SKM-1 (cell line): ENCODE data around the gene ANKFN1.

ENCODE experiments used
- DNase-seq: peaks from one replicate; lab custom pipeline; 2025; ENCODE audit not compliant: unreplicated experiment; lab: John Stamatoyannopoulos, UW

Gene ANKFN1

DNA sequence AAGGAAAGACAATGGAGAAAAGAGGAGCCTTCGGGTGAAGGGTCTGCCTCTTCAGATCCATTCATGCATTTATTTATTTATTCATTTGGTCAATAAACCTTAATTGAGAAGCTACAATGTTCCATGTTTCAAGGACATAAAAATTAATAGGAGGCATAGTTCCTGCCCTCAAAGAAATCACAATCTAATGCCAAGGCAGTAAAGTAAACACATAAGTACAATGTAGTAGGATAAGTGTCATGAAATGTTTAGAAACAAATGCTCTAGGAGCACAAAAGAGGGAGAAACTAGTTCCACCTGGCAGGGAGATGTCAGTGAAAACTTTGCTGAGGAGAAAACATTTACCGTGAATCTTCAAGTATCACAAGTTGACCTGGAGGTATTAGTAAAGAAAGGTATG, 336.7 kb downstream of the ANKFN1 start:
- DNase-seq, result no peak

DNA sequence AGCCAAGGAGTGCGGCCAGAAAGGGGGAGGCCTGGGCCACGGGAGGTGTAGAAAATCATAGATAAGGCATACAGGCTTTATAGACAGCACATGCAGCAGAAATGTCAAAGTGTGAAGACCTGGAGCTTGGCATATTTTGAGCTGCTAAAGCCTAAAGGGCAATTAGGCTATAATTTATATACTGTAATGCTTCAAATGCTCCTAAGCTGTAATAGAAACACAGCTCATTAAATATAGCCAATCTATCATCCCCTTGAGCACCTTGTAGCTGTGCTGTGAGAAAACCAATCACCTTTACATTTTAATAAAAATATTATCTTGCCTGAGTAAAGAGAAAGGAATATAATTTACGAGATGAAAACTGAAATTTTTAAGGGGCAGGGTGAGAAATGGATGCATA, 342.3 kb downstream of the ANKFN1 start:
- no peak for DNase-seq

DNA sequence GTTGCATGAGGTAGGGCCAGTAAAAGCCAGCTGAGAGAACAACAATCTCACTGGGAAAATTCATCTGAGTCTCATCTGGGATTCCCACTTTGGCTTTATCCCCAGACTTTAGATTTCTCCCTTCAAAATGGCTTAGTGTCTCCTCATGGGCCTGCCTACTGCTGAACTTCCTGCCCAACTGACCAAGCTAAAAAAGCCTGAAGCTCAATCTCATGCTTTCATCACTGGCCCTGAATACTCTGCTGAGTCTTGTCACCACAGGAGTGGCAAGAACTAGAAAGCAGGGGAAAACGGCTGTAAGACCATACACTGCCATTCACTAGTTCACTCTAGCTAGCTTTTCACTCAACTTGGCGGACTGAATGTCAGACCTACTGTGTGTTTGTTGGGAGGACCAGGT, 343.9 kb downstream of the ANKFN1 start:
- no peak for DNase-seq

DNA sequence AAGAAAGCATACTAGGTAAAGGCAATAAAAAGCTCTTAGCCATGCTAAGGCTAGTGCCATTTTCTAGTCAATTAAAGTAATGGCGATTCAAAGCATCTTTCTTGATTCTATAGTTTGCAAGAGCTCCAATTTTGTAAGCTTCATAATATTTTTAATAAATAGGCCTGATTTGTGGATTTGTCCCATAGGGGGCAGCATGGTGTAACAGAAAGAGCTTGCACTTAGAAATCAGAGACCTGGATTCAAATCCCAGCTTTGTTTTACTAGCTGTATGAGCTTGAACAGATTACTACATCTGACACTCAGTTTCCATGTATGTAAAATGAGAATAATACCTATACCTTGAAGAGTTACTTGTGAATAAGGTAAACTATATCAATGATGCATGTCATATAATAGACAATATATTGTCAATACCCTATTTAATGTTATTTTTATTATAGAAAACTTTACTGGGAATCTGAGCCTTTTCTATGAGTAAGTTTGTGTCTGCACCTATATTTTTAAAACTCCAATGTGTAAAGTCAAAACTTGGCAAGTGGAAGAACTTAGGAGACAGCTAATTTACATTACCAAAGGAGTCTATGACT, 346.6 kb downstream of the ANKFN1 start:
- DNase-seq, result peak; percentile 18

DNA sequence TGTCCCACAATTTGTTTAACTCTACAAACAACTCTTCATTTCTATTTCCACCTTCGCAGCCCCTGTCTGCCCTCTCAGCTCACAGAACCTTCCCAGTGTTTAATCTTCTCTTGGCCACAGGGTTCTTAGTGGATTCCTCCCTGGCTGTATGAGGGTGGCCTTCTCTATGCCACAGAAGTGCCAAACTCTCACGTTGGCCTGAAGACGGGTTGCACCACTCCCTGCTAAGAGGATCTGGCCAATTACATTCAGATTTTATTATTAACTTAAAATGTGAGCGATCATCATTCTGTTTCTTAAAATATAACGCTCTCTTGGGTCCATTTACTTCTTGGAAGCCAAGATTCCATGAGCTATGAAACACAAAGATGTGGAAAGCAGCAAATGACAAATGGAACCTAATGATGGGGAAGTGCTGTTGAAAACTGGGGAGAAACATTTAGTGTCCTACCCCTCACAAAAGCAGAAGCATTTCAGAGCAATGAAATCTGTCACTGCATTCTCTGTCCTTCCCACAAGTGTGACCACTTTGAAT, 348.9 kb downstream of the ANKFN1 start:
- DNase-seq, result no peak

DNA sequence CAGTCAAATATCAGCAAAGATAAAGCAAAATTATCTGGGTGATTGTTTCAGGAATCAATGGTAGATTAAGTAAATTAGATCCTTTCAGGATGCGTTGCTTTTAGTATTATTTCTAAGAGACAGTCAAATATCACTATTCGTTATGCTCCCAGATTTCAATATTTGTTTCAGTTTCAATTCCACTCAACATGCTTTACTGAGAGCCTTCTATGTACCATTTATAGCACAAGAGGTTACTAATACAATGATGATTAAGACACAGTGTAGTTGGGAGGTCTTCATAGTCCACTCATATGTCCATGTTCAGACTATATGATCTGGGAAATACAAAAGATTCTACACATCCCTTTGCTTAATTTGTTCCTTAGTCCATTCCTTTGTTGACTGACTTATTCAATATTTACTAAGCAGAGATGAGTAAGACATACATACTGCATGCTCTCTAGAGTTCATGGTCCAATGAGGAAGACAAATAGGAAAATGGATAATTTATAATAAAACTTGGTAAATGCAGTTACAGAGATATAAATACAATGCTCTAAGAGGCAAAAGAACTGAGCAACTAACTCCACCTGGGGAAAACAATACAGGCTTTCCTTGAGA, 352.0 kb downstream of the ANKFN1 start:
- no peak for DNase-seq

DNA sequence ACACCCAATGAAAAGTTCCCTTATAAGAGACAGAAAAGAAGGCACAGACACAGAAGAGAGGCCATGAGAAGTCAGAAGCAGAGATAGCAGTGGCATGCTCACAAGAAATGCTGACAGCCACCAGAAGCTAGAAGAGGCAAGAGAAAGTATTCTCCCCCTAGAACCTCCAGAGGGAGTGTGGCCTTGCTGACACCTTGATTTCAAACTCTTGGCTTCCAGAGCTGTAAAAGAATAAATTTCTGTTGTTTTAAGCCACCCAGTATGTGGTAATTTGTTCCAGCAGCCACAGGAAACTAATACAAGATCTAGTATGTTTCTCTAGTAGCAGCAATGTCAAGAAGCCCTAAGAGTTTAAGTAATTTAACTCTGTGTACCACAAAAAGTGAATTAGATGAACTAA, 353.1 kb downstream of the ANKFN1 start:
- no peak for DNase-seq

DNA sequence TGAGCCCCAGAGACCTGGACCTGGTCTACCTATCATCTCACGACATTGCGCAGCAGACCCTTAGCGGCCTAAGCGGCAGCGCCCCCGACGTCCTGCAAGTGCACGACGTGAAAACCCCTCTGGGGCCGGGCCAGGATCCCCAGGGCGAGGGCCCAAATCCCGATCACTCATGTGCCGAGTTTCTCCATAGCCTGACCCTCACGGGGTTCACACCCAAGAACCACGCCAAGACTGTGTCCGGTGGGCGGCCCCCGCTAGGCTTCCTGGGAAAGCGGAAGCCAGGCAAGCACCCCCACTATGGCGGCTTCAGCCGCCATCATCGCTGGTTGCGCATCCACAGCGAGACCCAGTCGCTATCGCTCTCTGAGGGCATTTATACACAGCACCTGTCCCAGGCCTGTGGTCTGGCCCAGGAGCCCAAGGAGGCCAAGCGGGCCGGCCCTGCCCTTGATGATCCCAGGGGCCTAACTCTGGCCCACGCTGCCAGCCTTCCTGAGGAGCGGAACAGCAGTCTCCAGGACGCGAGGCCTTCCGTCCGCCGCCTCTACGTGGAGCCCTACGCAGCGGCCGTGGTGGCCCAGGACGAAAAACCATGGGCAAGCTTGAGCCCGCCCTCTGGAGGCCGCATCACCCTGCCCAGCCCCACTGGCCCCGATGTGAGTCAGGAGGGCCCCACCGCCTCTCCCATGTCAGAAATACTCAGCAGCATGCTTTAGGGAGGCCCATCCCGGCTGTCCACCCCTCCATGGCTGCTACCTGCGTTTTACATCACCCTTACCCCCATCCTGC, 357.5 kb downstream of the ANKFN1 start:
- no peak for DNase-seq

DNA sequence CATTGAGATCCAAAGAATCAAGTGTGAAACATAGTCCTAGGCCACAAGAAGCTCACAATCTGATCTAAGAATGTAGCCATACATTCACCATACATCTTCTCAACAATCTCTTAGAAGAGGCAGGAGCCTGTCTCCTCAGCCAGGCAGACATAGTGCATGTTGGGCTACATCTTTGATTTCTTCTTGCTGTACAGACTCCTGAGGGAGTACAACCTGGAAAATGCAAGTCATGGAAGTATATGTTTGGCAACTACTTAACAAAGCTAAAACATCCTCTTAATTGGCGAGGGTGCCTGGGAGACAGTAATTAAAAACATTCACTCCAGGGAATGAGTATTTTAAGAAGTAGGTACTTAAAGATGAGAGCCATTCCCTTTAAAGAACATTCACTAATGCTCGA, 361.0 kb downstream of the ANKFN1 start:
- DNase-seq, result no peak

DNA sequence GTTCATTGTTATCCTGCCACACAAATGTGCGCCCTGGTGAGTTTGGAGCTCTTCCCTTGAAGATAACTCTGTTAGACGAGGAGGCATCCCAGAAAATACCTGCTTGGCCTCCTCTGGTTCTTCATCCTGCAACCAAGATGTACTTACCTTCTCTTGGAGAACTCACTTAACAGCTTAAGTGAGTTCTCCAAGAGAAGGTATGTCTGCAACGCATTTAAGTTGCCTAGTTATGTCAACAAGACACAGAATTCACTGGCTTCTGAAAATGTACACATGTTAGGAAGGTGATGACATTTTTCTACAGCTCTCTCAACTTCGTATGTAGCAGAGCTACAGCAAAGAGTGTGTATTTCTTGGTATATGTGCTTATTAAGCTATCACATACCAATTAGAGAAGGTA, 361.6 kb downstream of the ANKFN1 start:
- no peak for DNase-seq

DNA sequence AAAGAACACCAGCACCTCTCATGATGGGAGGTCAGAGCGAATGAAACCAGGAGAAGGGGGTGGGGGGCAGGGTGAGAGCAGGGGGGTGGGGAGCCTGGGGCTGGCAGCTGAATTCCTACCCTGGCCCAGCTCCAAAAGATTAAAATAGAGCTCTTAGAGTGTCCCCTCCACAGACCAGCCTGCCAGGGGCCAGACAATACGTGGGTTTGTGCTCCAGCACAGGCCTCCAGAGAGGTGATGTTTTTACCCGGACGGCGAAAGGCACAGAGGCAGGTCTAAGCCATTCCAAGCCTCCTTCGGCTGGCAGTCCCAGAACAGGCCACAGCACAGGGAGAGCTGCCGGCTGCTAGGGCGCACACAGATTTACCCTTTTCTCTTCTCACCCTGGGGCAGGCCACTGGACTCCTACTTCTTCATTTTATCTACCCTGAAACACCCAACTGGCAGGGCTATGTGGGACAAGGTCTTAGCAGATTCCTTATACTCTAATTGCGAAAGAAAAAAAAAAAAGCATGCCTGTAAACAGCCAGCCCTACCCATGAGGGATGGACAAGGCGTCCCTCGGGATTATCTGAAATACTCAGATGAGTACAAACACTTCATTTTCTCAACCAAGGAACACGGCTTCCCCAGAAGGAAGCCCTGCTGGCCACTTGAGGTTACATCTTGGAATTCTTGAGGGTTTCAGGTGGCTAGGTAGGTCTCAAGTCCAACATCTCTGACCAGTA, 368.3 kb downstream of the ANKFN1 start:
- no peak for DNase-seq

DNA sequence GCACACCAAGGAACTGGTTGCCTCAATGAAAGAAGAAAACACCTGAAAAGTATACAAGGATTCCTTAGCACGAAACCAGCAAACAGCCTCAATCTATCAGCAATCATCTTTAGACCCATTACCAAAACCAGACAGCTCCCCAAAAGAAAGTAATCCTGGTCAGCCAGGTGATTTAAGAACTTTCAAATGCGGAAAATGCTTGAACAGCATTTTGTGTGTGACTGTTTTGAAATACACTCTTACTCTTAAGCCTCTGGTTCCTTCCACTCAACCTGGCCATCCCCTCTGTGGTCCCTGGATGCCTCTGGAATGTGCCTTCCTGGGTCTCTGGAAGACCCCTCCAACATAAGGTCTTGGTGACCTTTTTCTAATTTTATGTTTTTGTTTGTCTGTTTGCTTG, 369.8 kb downstream of the ANKFN1 start:
- no peak for DNase-seq

DNA sequence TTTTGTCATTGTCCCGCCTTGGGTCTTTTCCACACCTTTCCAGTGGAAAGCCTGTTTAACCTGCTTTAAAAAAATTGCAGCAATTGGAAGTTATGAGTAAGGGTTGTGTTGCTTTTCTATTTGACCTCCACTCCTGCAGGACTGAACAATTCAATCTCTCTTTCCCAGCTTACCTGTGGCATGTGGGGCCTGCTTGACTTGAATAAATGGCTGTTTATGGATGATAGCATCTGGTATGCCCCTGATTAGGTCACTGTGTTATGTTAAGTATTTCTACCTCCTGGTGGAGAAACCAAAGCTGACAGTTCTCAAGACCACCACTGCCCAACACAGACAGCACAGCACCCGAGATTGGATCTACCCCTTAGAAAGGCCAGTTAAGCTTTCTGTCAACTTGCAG, 375.4 kb downstream of the ANKFN1 start:
- no peak for DNase-seq

DNA sequence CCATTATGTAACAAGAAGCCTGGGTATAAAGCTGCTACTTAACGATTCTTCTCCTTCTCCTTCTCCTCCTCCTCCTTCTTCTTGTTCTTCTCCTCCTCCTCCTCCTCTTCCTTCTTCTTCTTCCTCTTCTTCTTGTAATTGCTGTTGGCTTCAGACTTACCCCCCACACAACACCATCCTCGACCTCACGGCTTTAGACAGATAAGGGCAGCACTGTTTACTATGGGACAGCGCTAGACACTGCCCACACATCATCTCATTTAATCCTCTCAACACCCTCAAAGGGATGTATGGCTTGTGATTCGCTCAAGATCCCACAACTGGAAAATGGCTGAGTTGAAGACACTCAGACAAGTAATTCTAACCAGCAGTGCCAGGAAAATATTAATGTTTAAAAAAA, 379.7 kb downstream of the ANKFN1 start:
- DNase-seq, result no peak

DNA sequence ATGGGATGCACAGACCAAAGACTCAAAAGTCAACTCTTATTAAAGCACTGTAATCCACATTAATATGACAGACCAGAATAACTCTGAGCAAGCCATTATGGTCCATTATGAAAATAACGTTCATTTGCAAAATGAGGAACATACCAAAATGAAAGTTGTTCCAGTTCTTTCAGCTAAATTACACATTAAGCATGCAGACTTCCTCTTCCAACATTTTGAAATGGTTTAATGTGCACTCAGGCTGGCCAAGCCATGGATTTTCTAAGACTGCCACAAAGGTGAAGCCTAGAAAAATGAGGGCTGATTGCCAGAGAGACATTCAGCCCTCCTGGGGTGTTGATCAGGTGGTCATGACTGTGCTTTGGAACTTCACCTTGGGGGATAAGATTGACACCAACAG, 383.5 kb downstream of the ANKFN1 start:
- DNase-seq, result peak; percentile 20

DNA sequence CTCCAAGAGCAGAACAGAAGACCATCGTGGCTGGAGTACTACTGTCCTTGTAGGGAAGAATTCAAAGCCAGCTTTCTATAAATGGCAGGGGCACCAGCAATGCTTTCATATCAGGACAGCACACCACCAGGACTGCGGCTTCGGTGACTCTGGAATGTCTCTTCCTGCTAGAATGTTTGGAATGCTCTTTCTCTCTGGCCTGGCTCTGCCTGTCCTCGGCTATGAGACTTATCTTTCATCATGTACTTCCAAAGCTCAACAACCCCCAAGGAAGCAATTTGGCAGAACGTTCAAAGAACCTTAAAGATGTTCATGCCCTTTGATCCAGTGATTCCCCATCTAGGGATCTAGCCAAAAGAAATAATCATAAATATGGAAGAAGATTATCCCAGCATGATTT, 387.6 kb downstream of the ANKFN1 start:
- no peak for DNase-seq

DNA sequence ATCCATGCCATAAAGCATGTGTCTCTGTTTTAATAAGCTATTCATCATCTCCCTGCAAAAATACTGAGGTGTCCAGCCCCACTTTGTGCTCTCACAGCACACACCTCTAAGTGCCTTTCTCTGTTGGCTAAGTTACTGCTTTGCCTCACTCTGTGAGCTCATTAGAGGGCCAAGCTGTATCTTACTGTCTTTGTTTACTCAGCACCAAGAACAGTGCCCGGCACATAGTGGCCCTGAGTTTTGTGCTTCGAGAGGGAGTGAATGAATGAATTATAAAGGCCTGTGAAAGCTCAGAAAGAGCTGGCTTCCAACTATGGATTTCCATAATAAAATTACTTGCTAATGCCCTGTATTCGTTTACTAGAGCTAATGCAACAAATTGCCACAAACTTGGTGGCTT, 390.0 kb downstream of the ANKFN1 start:
- no peak for DNase-seq

DNA sequence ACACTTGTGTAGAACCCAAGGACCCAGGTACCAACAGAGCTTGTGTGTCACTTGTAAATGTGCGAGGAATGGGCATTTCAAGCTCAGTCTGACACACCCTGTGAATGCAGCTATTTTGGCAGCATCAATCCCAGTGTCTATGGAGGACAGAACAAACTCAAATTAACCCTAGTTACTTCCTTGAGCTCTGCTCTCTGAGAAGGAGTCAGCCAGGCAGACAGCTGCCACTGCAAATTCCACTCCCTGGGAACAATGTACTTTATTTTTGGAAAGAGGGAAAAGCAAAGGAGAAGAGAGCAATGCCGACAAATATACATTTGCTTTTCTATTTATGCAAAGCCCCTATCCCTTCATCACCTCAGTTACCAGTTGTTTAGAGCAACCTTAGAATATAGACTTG, 391.8 kb downstream of the ANKFN1 start:
- no peak for DNase-seq

DNA sequence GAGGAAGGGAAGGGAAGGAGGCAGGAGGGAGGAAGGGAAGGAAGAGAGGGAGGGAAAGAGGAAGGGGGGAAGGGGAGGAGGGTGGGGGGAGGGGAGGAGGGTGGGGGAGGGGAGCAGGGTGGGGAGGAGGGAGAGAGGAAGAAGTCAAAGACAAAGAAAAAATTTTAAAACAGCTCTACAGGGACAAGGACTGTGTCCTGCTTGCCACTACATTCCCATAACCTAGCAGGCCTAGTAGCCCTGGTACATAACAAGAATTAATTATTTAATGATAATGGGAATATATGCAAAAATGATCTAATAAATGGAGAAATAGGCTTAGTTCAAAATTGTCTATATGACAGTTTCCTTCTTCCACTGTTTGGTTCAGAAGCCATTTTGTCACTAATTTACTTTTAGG, 392.7 kb downstream of the ANKFN1 start:
- no peak for DNase-seq

DNA sequence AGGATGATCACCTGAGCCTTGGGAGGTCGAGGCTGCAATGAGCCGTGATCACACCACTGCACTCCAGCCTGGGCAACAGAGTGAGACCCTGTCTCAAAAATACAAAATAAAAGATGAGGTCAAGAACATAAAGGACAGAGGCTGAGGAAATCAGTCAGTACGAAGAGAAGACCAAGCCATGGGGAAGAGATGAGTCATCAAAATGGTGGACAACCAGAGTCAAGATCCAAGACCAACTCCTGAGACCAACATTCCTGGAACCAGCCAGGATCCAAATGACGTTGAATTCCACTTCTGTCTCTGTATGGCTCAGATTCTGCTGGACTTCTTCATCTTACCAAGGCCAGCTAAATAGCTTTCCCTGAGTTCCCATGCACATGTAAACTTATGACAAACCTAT, 395.4 kb downstream of the ANKFN1 start:
- no peak for DNase-seq

DNA sequence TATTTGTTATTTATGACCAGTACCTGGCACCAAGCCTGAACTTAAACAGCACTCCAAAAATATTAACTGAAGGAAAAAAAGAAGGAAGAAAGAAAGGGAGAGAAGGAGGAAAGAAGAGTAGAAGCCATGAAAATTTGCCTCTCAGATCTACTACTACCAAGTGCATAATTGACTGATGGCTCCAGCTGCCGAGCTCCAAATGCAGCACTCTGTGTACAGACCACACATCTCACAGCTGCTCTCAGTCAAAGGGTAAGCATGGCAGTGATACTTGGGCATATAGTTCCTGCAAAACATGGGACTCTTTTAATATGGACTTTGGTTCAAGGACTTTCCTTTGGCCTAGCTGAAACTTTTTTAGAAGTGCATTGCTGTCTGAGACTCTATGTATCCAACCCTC, 396.2 kb downstream of the ANKFN1 start:
- no peak for DNase-seq

DNA sequence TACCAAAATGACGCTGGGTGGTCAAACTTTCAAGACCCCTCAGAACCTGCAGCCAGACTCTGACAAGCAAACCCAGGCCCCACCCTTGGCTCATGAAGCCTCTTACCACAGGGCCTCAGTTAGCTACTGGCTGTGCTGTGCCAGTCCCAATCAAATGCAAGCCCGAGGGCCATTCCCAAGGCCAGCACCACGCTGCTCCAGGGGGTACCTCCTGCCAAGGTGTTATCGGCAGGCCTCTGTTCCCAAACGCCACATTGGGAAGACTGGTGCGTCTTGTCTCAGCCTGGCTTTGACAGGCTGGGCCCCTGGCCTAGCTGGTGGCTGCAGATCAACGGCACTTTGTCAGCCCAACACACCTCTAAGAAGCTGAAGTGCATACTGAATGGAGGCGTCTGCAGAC, 404.4 kb downstream of the ANKFN1 start:
- DNase-seq, result no peak
